ENCODE measurements around the gene RAI2.

The RAI2 gene

GRCh38 chrX:17860811-17861488 is at the start of gene RAI2:
Gene RAI2 (minus strand): TSS chrX:17861298. CDS start chrX:17802010, 59,288 bp downstream.
- DNase-seq (ENCODE audit: low read depth) = peak; percentile 1

GRCh38 chrX:17888421-17888820 is 27.3 kb upstream of the RAI2 start:
- DNase-seq (ENCODE audit: low read depth) = no peak

- DNase-seq (ENCODE audit: low read depth) = no peak
These were observed 21.6 kb upstream of the RAI2 start for GRCh38 chrX:17882680-17883079.

- no peak for DNase-seq (ENCODE audit: low read depth)
These were observed 17.1 kb upstream of the RAI2 start for GRCh38 chrX:17878028-17878670.

- DNase-seq (ENCODE audit: low read depth) = no peak
These were observed 15.0 kb upstream of the RAI2 start for GRCh38 chrX:17876135-17876534.

- no peak for DNase-seq (ENCODE audit: low read depth)
These were observed 8.5 kb upstream of the RAI2 start for GRCh38 chrX:17869580-17869979.

GRCh38 chrX:17861489-17862011 is 452 bp upstream of the RAI2 start:
- DNase-seq (ENCODE audit: low read depth) = no peak

GRCh38 chrX:17860179-17860780 is 818 bp downstream of the RAI2 start:
- DNase-seq (ENCODE audit: low read depth) = no peak

GRCh38 chrX:17859609-17860178 is 1.4 kb downstream of the RAI2 start:
- DNase-seq (ENCODE audit: low read depth) = no peak

- no peak for DNase-seq (ENCODE audit: low read depth)
These were observed 6.6 kb downstream of the RAI2 start for GRCh38 chrX:17854531-17854930.

GRCh38 chrX:17854069-17854468 is 7.0 kb downstream of the RAI2 start:
- DNase-seq (ENCODE audit: low read depth) = no peak

- no peak for DNase-seq (ENCODE audit: low read depth)
These were observed 9.2 kb downstream of the RAI2 start for GRCh38 chrX:17851874-17852273.

GRCh38 chrX:17848545-17849265 is 12.4 kb downstream of the RAI2 start:
- DNase-seq (ENCODE audit: low read depth) = no peak

GRCh38 chrX:17846045-17846444 is 15.1 kb downstream of the RAI2 start:
- no peak for DNase-seq (ENCODE audit: low read depth)

- DNase-seq (ENCODE audit: low read depth) = no peak
These were observed 16.9 kb downstream of the RAI2 start for GRCh38 chrX:17844236-17844635.

GRCh38 chrX:17842769-17843525 is 18.2 kb downstream of the RAI2 start:
- no peak for DNase-seq (ENCODE audit: low read depth)

GRCh38 chrX:17839269-17839668 is 21.8 kb downstream of the RAI2 start:
- no peak for DNase-seq (ENCODE audit: low read depth)

GRCh38 chrX:17836830-17837229 is 24.3 kb downstream of the RAI2 start:
- DNase-seq (ENCODE audit: low read depth) = no peak

GRCh38 chrX:17833954-17834353 is 27.1 kb downstream of the RAI2 start:
- DNase-seq (ENCODE audit: low read depth) = no peak

- no peak for DNase-seq (ENCODE audit: low read depth)
These were observed 29.8 kb downstream of the RAI2 start for GRCh38 chrX:17831255-17831654.

GRCh38 chrX:17830211-17830610 is 30.9 kb downstream of the RAI2 start:
- no peak for DNase-seq (ENCODE audit: low read depth)
